Activated CD8-positive, alpha-beta memory T cell treated with anti-CD3 and anti-CD28 coated beads, Interleukin-2, amount 50 U/mL, for 1 hour (primary cell): Measurements from ENCODE around the gene KRT73.

Experiments
- DNase-seq: peaks from one replicate; pipeline ENCODE4 v3.0.0-alpha.2; 2020; ENCODE audit errors: extremely low read depth

The KRT73 gene

GRCh38 chr12:52618216-52618615 is at the start of gene KRT73:
TSS of gene KRT73 (minus strand) at chr12:52618559. CDS start at chr12:52618524, 35 bp downstream.
- no peak for DNase-seq

- no peak for DNase-seq
Observed at GRCh38 chr12:52667931-52668330, 49.6 kb upstream of the KRT73 start.

GRCh38 chr12:52667509-52667908 is 49.1 kb upstream of the KRT73 start:
- no peak for DNase-seq

GRCh38 chr12:52666471-52666870 is 48.1 kb upstream of the KRT73 start:
- DNase-seq, result no peak

- DNase-seq, result no peak
Observed at GRCh38 chr12:52663420-52663819, 45.1 kb upstream of the KRT73 start.

GRCh38 chr12:52662918-52663229 is 44.5 kb upstream of the KRT73 start:
- no peak for DNase-seq

GRCh38 chr12:52662093-52662917 is 43.9 kb upstream of the KRT73 start:
- no peak for DNase-seq

- DNase-seq, result no peak
Observed at GRCh38 chr12:52661668-52662067, 43.3 kb upstream of the KRT73 start.

GRCh38 chr12:52660934-52661499 is 42.7 kb upstream of the KRT73 start:
- no peak for DNase-seq

- no peak for DNase-seq
Observed at GRCh38 chr12:52659951-52660350, 41.6 kb upstream of the KRT73 start.

- no peak for DNase-seq
Observed at GRCh38 chr12:52659395-52659794, 41.0 kb upstream of the KRT73 start.

- no peak for DNase-seq
Observed at GRCh38 chr12:52658196-52658595, 39.8 kb upstream of the KRT73 start.

- no peak for DNase-seq
Observed at GRCh38 chr12:52657250-52657902, 39.0 kb upstream of the KRT73 start.

GRCh38 chr12:52656616-52657015 is 38.3 kb upstream of the KRT73 start:
- no peak for DNase-seq

GRCh38 chr12:52655720-52656124 is 37.4 kb upstream of the KRT73 start:
- DNase-seq, result no peak

- DNase-seq, result no peak
Observed at GRCh38 chr12:52655251-52655650, 36.9 kb upstream of the KRT73 start.

- DNase-seq, result no peak
Observed at GRCh38 chr12:52651726-52652261, 33.4 kb upstream of the KRT73 start, which contains the start of gene KRT2. TSS of gene KRT2 (minus strand) at chr12:52652211. CDS start at chr12:52652142, 69 bp downstream.

GRCh38 chr12:52650520-52651081 is 32.2 kb upstream of the KRT73 start:
- no peak for DNase-seq

GRCh38 chr12:52649066-52649465 is 30.7 kb upstream of the KRT73 start:
- DNase-seq, result no peak

GRCh38 chr12:52648012-52648550 is 29.7 kb upstream of the KRT73 start:
- DNase-seq, result no peak

GRCh38 chr12:52647601-52648000 is 29.2 kb upstream of the KRT73 start:
- DNase-seq, result no peak

- DNase-seq, result no peak
Observed at GRCh38 chr12:52646613-52647012, 28.3 kb upstream of the KRT73 start.
